HCT116 (cell line): Measurements from ENCODE around the gene LMTK3. TPM values are rescaled to one million over a fixed set of nuclear protein-coding genes. Genes with fewer than 3 reads are reported as not detected.

Source experiments
- ATAC-seq: fragments of 200-7000 bp; cut with Tn5 transposase; 2 replicates; pipeline ENCODE4 v1.9.1; 2020; ENCODE audit warnings: mild to moderate bottlenecking, moderate library complexity
- BruUV-seq: library from RNA; stranded (reverse); fragments of 400-500 nt; replicated peaks from 2 replicates; lab custom pipeline; 2021; lab: Mats Ljungman, UMichigan
- CTCF ChIA-PET: fragments of 300-600 bp; sonication (Branson Sonifier 250); formaldehyde crosslinking; loops from one replicate; lab custom pipeline; 2021; ENCODE audit warnings: antibody characterized with exemption; lab: Charles Lee
- POLR2A ChIA-PET: fragments of 300-600, 350-600 bp; sonication (Branson Sonifier 250); formaldehyde crosslinking; loops from one replicate; lab custom pipeline; 2021; ENCODE audit warnings: antibody characterized with exemption; lab: Charles Lee
- RAD21 ChIA-PET, 2 experiments: fragments of 300-600 bp; sonication (Branson Sonifier 250); formaldehyde crosslinking; loops; one replicate each; lab custom pipeline; 2023; ENCODE audit warnings: low total read pairs in 2 of 2; ENCODE audit not compliant: uncharacterized antibody in 2 of 2, unreplicated experiment in 2 of 2, low non-redundant PET in 1 of 2; lab: Charles Lee
- DNase-seq: peaks from one replicate; pipeline ENCODE4 v3.0.0-alpha.2; 2010; ENCODE audit warnings: low read depth, low spot score
- H2AFZ ChIP-seq: fragments of 200-600 bp; shearing (Covaris generic), sonication (generic); 2 replicates; pipeline ENCODE4 v1.6.1; 2017; ENCODE audit warnings: low read depth, mixed run types, mixed read lengths, antibody characterized with exemption, low read length; ENCODE audit not compliant: poor library complexity, severe bottlenecking
- H3K27ac ChIP-seq: 2 replicates; pipeline ENCODE4 v1.5.1; 2012; ENCODE audit warnings: low read depth, low read length
- H3K27me3 ChIP-seq: fragments of 200-600 bp; sonication (generic); 2 replicates; pipeline ENCODE4 v1.6.1; 2016; ENCODE audit warnings: mixed run types, low read length, mixed read lengths; ENCODE audit not compliant: insufficient read depth
- H3K36me3 ChIP-seq, 2 experiments: fragments of 200-500 bp in 1 of 2; fragments of 200-600 bp in 1 of 2; sonication (Bioruptor generic) in 1 of 2; sonication (generic) in 1 of 2; 2 replicates each; pipeline versions ENCODE4 v1.5.1 to v1.6.1; 2014 to 2016; ENCODE audit warnings: low read length in 2 of 2, inconsistent platforms in 1 of 2, mixed read lengths in 1 of 2, mixed run types in 1 of 2; ENCODE audit not compliant: insufficient read depth in 2 of 2, control insufficient read depth in 1 of 2
- H3K4me1 ChIP-seq, 2 experiments: fragments of 200-600 bp in 1 of 2; sonication (generic) in 1 of 2; 2 replicates each; pipeline versions ENCODE4 v1.5.1 to v1.6.1; 2012 to 2017; ENCODE audit warnings: low read length in 2 of 2, inconsistent platforms in 1 of 2, mild to moderate bottlenecking in 1 of 2, mixed read lengths in 1 of 2, mixed run types in 1 of 2, moderate library complexity in 1 of 2; ENCODE audit not compliant: insufficient read depth in 2 of 2, control insufficient read depth in 1 of 2
- H3K4me2 ChIP-seq: fragments of 200-600 bp; sonication (generic); 2 replicates; pipeline ENCODE4 v1.6.1; 2017; ENCODE audit warnings: mixed run types, low read length, mixed read lengths
- H3K4me3 ChIP-seq, 2 experiments: fragments of 200-600 bp in 1 of 2; sonication (generic) in 1 of 2; replicated peaks in 1 of 2; 2 replicates each; pipeline ENCODE4 v1.5.1; 2011 to 2016; ENCODE audit warnings: low read length in 2 of 2, control low read depth in 1 of 2, low read depth in 1 of 2, mild to moderate bottlenecking in 1 of 2, mixed read lengths in 1 of 2, mixed run types in 1 of 2
- H3K79me2 ChIP-seq: fragments of 200-600 bp; sonication (generic); 2 replicates; pipeline ENCODE4 v1.6.1; 2017; ENCODE audit warnings: mild to moderate bottlenecking, mixed run types, low read length, moderate library complexity, mixed read lengths; ENCODE audit not compliant: insufficient read depth
- H3K9ac ChIP-seq: fragments of 200-600 bp; sonication (generic); 2 replicates; pipeline ENCODE4 v1.6.1; 2016; ENCODE audit warnings: low read length, mixed read lengths
- H3K9me2 ChIP-seq: fragments of 200-600 bp; sonication (generic), shearing (Covaris generic); 2 replicates; pipeline ENCODE4 v1.6.1; 2017; ENCODE audit warnings: mixed run types, mild to moderate bottlenecking, moderate library complexity; ENCODE audit not compliant: insufficient read depth
- H3K9me3 ChIP-seq, 2 experiments: fragments of 200-500 bp in 1 of 2; fragments of 200-600 bp in 1 of 2; sonication (Bioruptor generic) in 1 of 2; sonication (generic) in 1 of 2; 2 replicates each; pipeline ENCODE4 v1.6.1; 2014 to 2017; ENCODE audit warnings: low read length in 2 of 2, mixed read lengths in 2 of 2, inconsistent platforms in 1 of 2, low read depth in 1 of 2, mild to moderate bottlenecking in 1 of 2, mixed run types in 1 of 2, moderate library complexity in 1 of 2; ENCODE audit not compliant: control insufficient read depth in 1 of 2, insufficient read depth in 1 of 2
- H4K20me1 ChIP-seq: fragments of 200-600 bp; sonication (generic), shearing (Covaris generic); 2 replicates; pipeline ENCODE4 v1.6.1; 2017; ENCODE audit warnings: mixed run types, mild to moderate bottlenecking, moderate library complexity; ENCODE audit not compliant: insufficient read depth
- CBX3 ChIP-seq: IDR thresholded peaks from 2 replicates; pipeline ENCODE4 v1.6.1; 2012; ENCODE audit warnings: low read depth
- CEBPB ChIP-seq: IDR thresholded peaks from 2 replicates; pipeline ENCODE4 v1.6.1; 2012; ENCODE audit warnings: low read depth
- EGR1 ChIP-seq: IDR thresholded peaks from 2 replicates; pipeline ENCODE4 v1.6.1; 2012; ENCODE audit warnings: low read depth
- ELF1 ChIP-seq: IDR thresholded peaks from 2 replicates; pipeline ENCODE4 v1.6.1; 2012; ENCODE audit warnings: low read depth, borderline replicate concordance
- EZH2 ChIP-seq: fragments of 200-600 bp; sonication (generic); IDR thresholded peaks from 2 replicates; pipeline ENCODE4 v1.6.1; 2017; ENCODE audit warnings: antibody characterized with exemption, mixed run types
- EZH2phosphoT487 ChIP-seq: fragments of 200-600 bp; IDR thresholded peaks from 2 replicates; pipeline ENCODE4 v1.6.1; 2018; ENCODE audit warnings: antibody characterized with exemption, borderline replicate concordance
- FOSL1 ChIP-seq: IDR thresholded peaks from 2 replicates; pipeline ENCODE4 v1.6.1; 2012; ENCODE audit warnings: low read depth
- JUND ChIP-seq: IDR thresholded peaks from 2 replicates; pipeline ENCODE4 v1.6.1; 2012
- MAX ChIP-seq: IDR thresholded peaks from 2 replicates; pipeline ENCODE4 v1.6.1; 2012
- POLR2A ChIP-seq: IDR thresholded peaks from 2 replicates; pipeline ENCODE4 v1.7.0; 2011; ENCODE audit warnings: borderline replicate concordance; ENCODE audit not compliant: insufficient read depth, insufficient read length; ENCODE audit errors: extremely low read depth
- POLR2AphosphoS5 ChIP-seq: IDR thresholded peaks from 2 replicates; pipeline ENCODE4 v1.6.1; 2011; ENCODE audit warnings: mild to moderate bottlenecking, low read depth, low read length, moderate library complexity
- RAD21 ChIP-seq: IDR thresholded peaks from 2 replicates; pipeline ENCODE4 v1.6.1; 2012; ENCODE audit warnings: low read depth, mild to moderate bottlenecking
- SRF ChIP-seq: IDR thresholded peaks from 2 replicates; pipeline ENCODE4 v1.6.1; 2012; ENCODE audit warnings: low read depth
- TCF7L2 ChIP-seq: IDR thresholded peaks from 2 replicates; pipeline ENCODE4 v1.7.0; 2011; ENCODE audit warnings: borderline replicate concordance, inconsistent platforms; ENCODE audit not compliant: insufficient read depth, insufficient read length; ENCODE audit errors: extremely low read depth
- YY1 ChIP-seq: IDR thresholded peaks from 2 replicates; pipeline ENCODE4 v1.6.1; 2011; ENCODE audit warnings: low read length, low read depth, moderate library complexity, mild to moderate bottlenecking; ENCODE audit not compliant: insufficient replicate concordance; ENCODE audit errors: extremely low read depth
- ZBTB33 ChIP-seq: IDR thresholded peaks from 2 replicates; pipeline ENCODE4 v1.6.1; 2011; ENCODE audit warnings: mild to moderate bottlenecking, low read length, moderate library complexity; ENCODE audit not compliant: insufficient replicate concordance; ENCODE audit errors: extremely low read depth
- ZFX ChIP-seq: fragments of 450-650 bp; IDR thresholded peaks from 2 replicates; pipeline ENCODE4 v1.6.1; 2017
- intact Hi-C: fragments of 100-400 bp; cut with micrococcal nuclease; formaldehyde crosslinking; loops from 2 replicates; pipeline ENCODE4 v1.10.0; 2022
- total RNA-seq: library from RNA; stranded (reverse); gene quantifications from one replicate; pipeline ENCODE4 v1.2.1, GENCODE V29; 2021; ENCODE audit not compliant: unreplicated experiment
- TF ChIP-seq, protein P1 (sequence below): IDR thresholded peaks from 2 replicates; pipeline ENCODE4 v1.6.1; 2012
- TF ChIP-seq, protein P2 (sequence below), 3 experiments: fragments of 200-600 bp in 1 of 3; sonication (generic) in 1 of 3; IDR thresholded peaks in 2 of 3; conservative IDR thresholded peaks in 1 of 3; 2 replicates each; pipeline ENCODE4 v1.5.1; 2012 to 2017; ENCODE audit warnings: low read depth in 2 of 3, low read length in 2 of 3, antibody characterized with exemption in 1 of 3, borderline replicate concordance in 1 of 3, control low read depth in 1 of 3, mild to moderate bottlenecking in 1 of 3, mixed read lengths in 1 of 3, mixed run types in 1 of 3, moderate library complexity in 1 of 3; ENCODE audit not compliant: insufficient read depth in 1 of 3

LMTK3 gene
- total RNA-seq, 1 experiment from 2014 or later: 19.9 TPM

GRCh38 chr19:48516536-48516935 is 4.9 kb upstream of the LMTK3 start:
- ChIA-PET POLR2A (no interaction called here), RAD21 (no interaction called here), CTCF (no interaction called here)
- no peaks in the 10 kb centered on the region for H3K36me3 ChIP-seq
- no peaks in the 10 kb centered on the region for H4K20me1 ChIP-seq
- H2AFZ ChIP-seq: no peak overlapping the region
- no peak overlapping the region for H3K4me2 ChIP-seq
- no peak for DNase-seq
- no peak overlapping the region for H3K4me3 ChIP-seq
- H3K9me3 ChIP-seq: no peaks in the 10 kb centered on the region
- ATAC-seq: no peak
- no peaks in the 10 kb centered on the region for H3K9me2 ChIP-seq
- no TSS peak for BruUV-seq
- H3K27me3 ChIP-seq: no peaks in the 10 kb centered on the region
- H3K4me1 ChIP-seq: peaks cover 13 to 48% of the 10 kb centered on the region in 2 experiments; a peak in 3 of 4 replicates
- H3K27ac ChIP-seq: no peak overlapping the region
- H3K9ac ChIP-seq: no peak overlapping the region
- no peaks in the 10 kb centered on the region for H3K79me2 ChIP-seq
- no peak for TF ChIP-seq ELF1
- TF ChIP-seq RAD21: no peak
- TF ChIP-seq POLR2A: no peak
- TF ChIP-seq, protein P1, sequence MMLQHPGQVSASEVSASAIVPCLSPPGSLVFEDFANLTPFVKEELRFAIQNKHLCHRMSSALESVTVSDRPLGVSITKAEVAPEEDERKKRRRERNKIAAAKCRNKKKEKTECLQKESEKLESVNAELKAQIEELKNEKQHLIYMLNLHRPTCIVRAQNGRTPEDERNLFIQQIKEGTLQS: no peak
- TF ChIP-seq FOSL1: no peak
- no peak for TF ChIP-seq ZFX
- no peak for TF ChIP-seq POLR2AphosphoS5
- TF ChIP-seq CBX3: no peak
- no peak for TF ChIP-seq TCF7L2
- no peak for TF ChIP-seq YY1
- TF ChIP-seq EZH2phosphoT487: no peak
- no peak for TF ChIP-seq SRF
- TF ChIP-seq, protein P2, sequence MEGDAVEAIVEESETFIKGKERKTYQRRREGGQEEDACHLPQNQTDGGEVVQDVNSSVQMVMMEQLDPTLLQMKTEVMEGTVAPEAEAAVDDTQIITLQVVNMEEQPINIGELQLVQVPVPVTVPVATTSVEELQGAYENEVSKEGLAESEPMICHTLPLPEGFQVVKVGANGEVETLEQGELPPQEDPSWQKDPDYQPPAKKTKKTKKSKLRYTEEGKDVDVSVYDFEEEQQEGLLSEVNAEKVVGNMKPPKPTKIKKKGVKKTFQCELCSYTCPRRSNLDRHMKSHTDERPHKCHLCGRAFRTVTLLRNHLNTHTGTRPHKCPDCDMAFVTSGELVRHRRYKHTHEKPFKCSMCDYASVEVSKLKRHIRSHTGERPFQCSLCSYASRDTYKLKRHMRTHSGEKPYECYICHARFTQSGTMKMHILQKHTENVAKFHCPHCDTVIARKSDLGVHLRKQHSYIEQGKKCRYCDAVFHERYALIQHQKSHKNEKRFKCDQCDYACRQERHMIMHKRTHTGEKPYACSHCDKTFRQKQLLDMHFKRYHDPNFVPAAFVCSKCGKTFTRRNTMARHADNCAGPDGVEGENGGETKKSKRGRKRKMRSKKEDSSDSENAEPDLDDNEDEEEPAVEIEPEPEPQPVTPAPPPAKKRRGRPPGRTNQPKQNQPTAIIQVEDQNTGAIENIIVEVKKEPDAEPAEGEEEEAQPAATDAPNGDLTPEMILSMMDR (IDR thresholded peaks at IDR 0.05 in 2 of 3, conservative IDR thresholded peaks at IDR 0.05 in 1 of 3; ENCODE audit: borderline replicate concordance in 1 of 3, insufficient read depth in 1 of 3, low read depth in 2 of 3, low read length in 2 of 3): no peak
- no peak for TF ChIP-seq EGR1
- TF ChIP-seq JUND: no peak
- no peak for TF ChIP-seq ZBTB33
- TF ChIP-seq EZH2: no peak
- no peak for TF ChIP-seq CEBPB
- no peak for TF ChIP-seq MAX
- TF ChIP-seq, all 23 proteins: peak for 0
- intact Hi-C loops: no loop called here
